ENCODE results near the gene LSS. TPM values are rescaled to one million over a fixed set of nuclear protein-coding genes. Genes with fewer than 3 reads are reported as not detected.
"Not testable (repeated sequence)": the region's sequence is repeated elsewhere in the genome, so short reads cannot be mapped to it uniquely, and the experiment has no call there.

LSS gene
- polyA plus RNA-seq, 4 donors: 28.1 to 36.3 (median 35.5) TPM

DNA sequence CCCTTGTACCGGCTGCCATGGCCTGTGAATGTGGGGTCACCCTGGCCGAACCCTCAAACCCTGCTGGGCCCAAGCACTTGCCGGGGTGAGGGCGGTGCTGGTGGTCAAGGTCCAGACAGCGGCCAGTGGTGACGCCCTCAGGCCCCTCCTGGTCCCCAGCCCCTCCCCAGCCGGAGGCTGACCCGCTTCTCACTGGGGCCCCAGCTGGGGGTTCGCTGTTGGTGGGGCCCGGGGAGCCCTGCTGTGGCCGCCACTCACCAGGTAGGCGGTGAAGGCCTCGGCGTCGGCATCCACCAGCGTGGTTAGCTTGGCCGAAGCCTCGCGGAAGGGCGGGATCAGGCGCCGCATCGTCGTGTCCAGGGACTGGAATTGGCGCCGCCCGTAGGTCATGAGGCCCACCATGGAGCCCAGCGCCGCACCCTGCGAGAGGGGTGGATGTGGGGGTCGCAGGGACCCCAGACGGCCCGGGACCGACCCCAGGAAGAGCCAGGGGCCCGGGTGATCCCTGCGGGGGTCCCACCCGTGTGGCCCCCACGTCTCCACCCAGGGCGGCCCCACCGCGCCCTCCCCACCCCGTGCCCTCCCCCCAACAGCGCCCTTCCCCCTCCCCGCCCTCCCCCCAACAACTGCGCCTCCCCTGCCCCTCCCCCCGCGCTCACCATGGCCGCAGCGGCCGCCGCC lies 83.3 kb downstream of the LSS start:
- no peak for DNase-seq (ENCODE audit: low read depth in 4 of 4, low spot score in 3 of 4)

GRCh38 chr21:46144464-46145070 lies 84.0 kb downstream of the LSS start:
- DNase-seq (ENCODE audit: low read depth in 4 of 4, low spot score in 3 of 4): no peak

DNA sequence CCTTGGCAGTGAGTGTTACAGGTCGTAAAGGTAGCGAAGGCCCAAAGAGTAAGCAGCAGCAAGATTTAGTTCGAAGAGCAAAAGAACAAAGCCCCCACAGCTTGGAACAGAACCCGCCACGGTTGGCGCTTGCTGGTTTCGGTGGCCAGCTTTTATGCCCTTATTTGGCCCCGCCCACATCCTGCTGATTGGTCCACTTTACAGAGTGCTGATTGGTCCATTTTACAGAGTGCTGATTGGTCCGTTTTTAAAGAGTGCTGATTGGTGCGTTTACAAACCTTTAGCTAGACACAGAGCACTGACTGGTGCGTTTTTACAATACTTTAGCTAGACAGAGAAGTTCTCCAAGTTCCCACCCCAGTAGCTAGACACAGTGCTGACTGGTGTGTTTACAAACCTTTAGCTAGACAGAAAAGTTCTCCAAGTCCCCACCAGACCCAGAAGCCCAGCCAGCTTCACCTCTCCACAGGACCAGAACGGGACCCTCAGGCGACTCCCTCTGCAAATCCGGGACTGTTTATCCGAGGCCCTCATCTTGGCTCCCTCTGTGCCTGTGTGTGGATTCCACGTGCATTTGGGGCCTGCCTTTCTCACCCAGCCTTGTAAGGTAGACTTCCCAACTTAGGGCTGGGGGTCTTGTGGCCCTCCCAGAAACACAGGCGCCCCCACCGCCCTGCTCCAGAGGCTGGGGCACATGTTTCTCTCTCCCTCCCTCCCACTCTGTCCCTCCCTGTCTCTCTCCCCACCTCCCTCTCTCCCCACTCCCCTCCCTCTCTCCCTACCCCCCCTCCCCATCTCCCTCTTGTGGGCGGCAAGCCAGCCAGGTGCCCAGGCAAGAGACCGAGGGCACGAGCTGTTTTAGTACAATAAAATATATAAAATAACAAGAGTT lies 85.7 kb downstream of the LSS start:
- no peak for DNase-seq (ENCODE audit: low read depth in 4 of 4, low spot score in 3 of 4)

- no peak for DNase-seq (ENCODE audit: low read depth in 4 of 4, low spot score in 3 of 4)
Measured at GRCh38 chr21:46141767-46142581, 86.6 kb downstream of the LSS start.

DNA sequence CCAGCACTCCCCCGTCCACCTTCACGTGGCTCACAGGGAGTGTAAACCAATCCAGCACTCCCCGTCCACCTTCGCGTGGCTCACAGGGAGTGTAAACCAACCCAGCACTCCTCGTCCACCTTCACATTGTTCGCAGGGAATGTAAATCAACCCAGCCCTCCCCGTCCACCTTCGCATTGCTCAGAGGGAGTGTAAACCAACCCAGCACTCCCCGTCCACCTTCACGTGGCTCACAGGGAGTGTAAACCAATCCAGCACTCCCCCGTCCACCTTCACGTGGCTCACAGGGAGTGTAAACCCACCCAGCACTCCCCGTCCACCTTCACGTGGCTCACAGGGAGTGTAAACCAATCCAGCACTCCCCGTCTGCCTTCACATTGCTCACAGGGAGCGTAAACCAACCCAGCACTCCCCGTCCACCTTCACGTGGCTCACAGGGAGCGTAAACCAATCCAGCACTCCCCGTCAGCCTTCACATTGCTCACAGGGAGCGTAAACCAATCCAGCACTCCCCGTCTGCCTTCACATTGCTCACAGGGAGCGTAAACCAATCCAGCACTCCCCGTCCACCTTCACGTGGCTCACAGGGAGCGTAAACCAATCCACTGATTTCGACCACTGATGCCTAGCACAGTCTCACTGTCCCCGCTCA lies 88.1 kb downstream of the LSS start:
- DNase-seq (ENCODE audit: low read depth in 4 of 4, low spot score in 3 of 4): not testable (repeated sequence)

DNA sequence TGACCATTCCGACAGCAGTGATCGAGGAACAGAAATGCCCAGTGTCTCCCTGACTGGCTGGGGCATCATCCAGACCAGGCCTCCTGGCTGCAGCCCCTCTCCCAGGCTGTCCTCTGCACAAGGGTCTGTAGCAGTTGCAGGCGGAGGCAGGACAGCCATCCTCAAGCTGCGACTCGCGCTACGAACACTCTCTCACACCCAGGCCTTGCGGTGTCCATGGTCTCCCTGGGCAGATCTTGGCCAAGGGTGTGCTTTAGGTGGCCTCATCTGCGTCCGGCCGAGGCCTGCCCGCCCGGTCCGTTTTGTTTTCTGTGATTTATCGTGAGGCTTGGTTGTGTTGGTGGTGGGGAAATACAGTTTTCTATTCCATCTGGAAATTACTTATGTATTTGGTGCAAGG lies 88.9 kb downstream of the LSS start:
- DNase-seq (ENCODE audit: low read depth in 4 of 4, low spot score in 3 of 4): no peak

DNA sequence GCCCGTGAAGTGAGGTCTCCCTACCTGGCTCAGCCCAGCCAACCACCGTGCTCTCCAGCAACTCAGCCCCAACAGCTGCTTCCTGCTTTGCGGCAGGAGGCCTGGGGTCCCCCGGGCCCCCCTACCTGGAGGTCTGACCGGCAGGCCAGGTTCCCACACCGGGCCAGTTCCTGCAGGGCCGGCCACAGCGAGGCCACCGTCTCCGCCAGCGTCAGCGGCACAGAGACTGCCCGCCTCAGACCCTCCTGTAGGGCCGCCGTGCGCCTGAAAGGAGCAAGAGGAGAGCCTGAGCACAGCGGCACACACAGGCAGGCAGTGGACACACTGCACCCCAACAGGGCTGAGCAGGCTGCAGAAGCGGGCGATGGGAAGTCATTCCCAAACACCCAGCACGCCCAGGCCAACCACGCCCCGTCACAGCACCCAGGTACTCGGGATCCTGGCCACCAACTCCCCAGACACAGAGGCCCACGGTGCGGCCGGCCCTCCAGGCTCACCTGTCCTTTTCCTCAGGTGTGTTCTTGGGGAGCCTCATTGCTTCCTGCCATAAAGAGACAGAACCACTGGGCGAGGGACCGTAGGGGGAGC lies 90.1 kb downstream of the LSS start:
- DNase-seq (ENCODE audit: low read depth in 4 of 4, low spot score in 3 of 4): no peak

Other genes with a start within 250 kb of the LSS start
- gene COL6A1, start 247.0 kb downstream of the LSS start, polyA plus RNA-seq (ENCODE audit: insufficient read length in 4 of 4): 100 to 1,000 TPM; 251 to 352 (median 268) TPM
- 100 to 1,000 TPM; 181 to 254 (median 205) TPM for gene COL6A2, start 130.7 kb downstream of the LSS start, polyA plus RNA-seq (ENCODE audit: insufficient read length in 4 of 4)
- 10 to 100 TPM; 15.2 to 34.2 (median 27.7) TPM for gene FTCD, start 73.2 kb downstream of the LSS start, polyA plus RNA-seq (ENCODE audit: insufficient read length in 4 of 4)
- gene SPATC1L, start 44.3 kb downstream of the LSS start, polyA plus RNA-seq (ENCODE audit: insufficient read length in 4 of 4): 10 to 100 TPM in 3 of 4 donors, 1 to 10 TPM in 1; 10.0 to 12.8 (median 12.6) TPM
- gene MCM3AP, start 56.8 kb upstream of the LSS start, polyA plus RNA-seq (ENCODE audit: insufficient read length in 4 of 4): 10 to 100 TPM; 67.1 to 78.4 (median 70.8) TPM
- gene YBEY, start 57.6 kb upstream of the LSS start, polyA plus RNA-seq (ENCODE audit: insufficient read length in 4 of 4): 10 to 100 TPM; 19.9 to 24.6 (median 20.7) TPM
- gene C21orf58, start 95.1 kb upstream of the LSS start, polyA plus RNA-seq (ENCODE audit: insufficient read length in 4 of 4): 10 to 100 TPM in 3 of 4 donors, 1 to 10 TPM in 1; 9.6 to 13.3 (median 10.9) TPM
- 10 to 100 TPM; 32.0 to 34.6 (median 32.5) TPM for gene PCNT, start 95.4 kb upstream of the LSS start, polyA plus RNA-seq (ENCODE audit: insufficient read length in 4 of 4)
- gene DIP2A, start 230.1 kb upstream of the LSS start, polyA plus RNA-seq (ENCODE audit: insufficient read length in 4 of 4): 10 to 100 TPM; 27.1 to 37.5 (median 28.8) TPM